HG03175 (cell line): Measurements from ENCODE around the gene DPP9.

Source experiments
- ATAC-seq: cut with Tn5 transposase; IDR thresholded peaks from one replicate; pipeline ENCODE4 v1.9.1; 2021; ENCODE audit warnings: mild to moderate bottlenecking, moderate library complexity; ENCODE audit not compliant: unreplicated experiment

DPP9 gene

DNA sequence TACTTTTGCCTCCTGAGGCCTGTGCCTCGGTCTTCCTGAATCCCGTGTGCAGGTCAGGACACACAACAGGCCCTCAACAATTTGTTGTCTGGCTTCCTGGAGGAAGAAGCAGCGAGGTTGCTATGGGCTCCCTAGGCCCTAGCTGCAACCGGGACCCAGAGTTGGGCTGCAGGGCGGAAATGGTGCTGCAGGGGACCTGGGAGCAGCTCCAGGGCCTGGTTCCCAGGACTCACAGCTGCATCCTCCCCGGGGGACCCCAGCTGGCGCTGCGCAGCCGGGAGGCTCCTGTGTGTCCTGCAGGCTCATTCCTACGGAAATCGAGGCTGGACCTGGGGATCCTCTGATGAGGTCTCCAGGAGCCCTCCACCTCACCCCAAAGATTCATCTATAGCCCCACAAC is 85.3 kb downstream of the DPP9 start:
- ATAC-seq = no peak

- no peak for ATAC-seq
These were observed 86.9 kb downstream of the DPP9 start for GRCh38 chr19:4636761-4637160.

- ATAC-seq = no peak
These were observed 87.4 kb downstream of the DPP9 start for GRCh38 chr19:4636151-4636717.

- ATAC-seq = no peak
These were observed 87.9 kb downstream of the DPP9 start for GRCh38 chr19:4635754-4636116.

DNA sequence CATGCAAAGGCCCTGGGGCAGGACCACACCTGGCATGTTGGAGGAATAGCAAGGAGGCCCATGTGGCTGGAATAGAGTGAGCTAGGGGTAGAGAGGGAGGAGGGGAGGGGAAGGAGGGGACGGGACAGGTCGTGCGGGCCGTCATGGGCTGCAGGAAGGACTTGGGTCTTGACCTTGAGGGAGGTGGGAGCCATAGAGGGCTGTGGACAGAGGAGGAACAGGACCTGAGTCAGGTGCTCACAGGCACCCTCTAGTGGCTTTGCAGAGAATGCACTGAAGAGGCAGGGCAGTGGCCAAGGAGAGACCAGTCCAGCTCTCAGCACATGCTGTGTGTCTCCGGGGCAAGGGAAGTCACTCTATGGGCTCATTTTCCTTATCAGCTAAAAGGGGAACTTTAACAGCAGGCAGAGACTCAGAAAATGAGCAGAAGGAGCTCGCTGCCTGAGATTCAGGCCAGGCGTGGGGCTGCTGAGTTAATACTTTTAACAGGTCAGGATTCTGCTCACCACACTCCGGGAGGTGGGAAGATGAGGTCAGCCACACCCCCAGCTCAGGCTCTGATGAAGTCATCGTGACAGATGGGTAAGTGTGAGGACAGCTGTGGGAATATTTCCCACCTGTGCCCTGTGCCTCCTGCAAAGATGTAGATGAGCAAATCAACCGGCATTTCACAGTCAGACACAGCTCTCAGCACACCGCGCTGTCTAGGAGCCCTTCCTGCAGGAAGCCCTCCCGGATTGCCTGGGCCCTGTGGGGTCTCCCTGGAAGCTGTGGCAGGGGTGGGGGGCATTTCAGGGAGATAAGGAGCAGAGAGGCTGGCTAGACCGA is 90.3 kb downstream of the DPP9 start:
- ATAC-seq = no peak
